OCI-LY7 (cell line): Measurements from ENCODE around the gene RNF25. TPM values are rescaled to one million over a fixed set of nuclear protein-coding genes. Genes with fewer than 3 reads are reported as not detected.

Source experiments
- BruUV-seq: library from RNA; stranded (reverse); fragments of 400-500 nt; replicated peaks from 2 replicates; lab custom pipeline; 2021; lab: Mats Ljungman, UMichigan
- CTCF ChIA-PET: fragments of 300-600 bp; sonication (Branson Sonifier 250); formaldehyde crosslinking; loops from one replicate; lab custom pipeline; 2022; ENCODE audit warnings: antibody characterized with exemption; ENCODE audit not compliant: unreplicated experiment; lab: Charles Lee
- POLR2A ChIA-PET: fragments of 300-600 bp; sonication (Branson Sonifier 250); formaldehyde crosslinking; loops from one replicate; lab custom pipeline; 2022; ENCODE audit warnings: antibody characterized with exemption; lab: Charles Lee
- DNase-seq: peaks from one replicate; pipeline ENCODE4 v3.0.0-alpha.2; 2015; ENCODE audit warnings: low spot score
- H2AFZ ChIP-seq: fragments of 200-600 bp; sonication (generic), shearing (Covaris generic); 2 replicates; pipeline ENCODE4 v1.6.1; 2014; ENCODE audit warnings: mild to moderate bottlenecking, antibody characterized with exemption, low read length, moderate library complexity
- H3K27ac ChIP-seq: fragments of 200-600 bp; sonication (generic); 2 replicates; pipeline ENCODE4 v1.5.1; 2014; ENCODE audit warnings: mixed run types, low read depth, mild to moderate bottlenecking, moderate library complexity, low read length, inconsistent platforms; ENCODE audit not compliant: poor library complexity, severe bottlenecking
- H3K36me3 ChIP-seq: fragments of 200-600 bp; sonication (generic); 2 replicates; pipeline ENCODE4 v1.6.1; 2014; ENCODE audit warnings: mild to moderate bottlenecking, antibody characterized with exemption, low read length, moderate library complexity, mixed read lengths; ENCODE audit not compliant: insufficient read depth
- H3K4me1 ChIP-seq: fragments of 200-600 bp; sonication (generic); 2 replicates; pipeline ENCODE4 v1.5.1; 2014; ENCODE audit warnings: mild to moderate bottlenecking, low read length; ENCODE audit not compliant: insufficient read depth, poor library complexity, severe bottlenecking
- H3K4me2 ChIP-seq: fragments of 200-600 bp; sonication (generic); 2 replicates; pipeline ENCODE4 v1.6.1; 2014; ENCODE audit warnings: mild to moderate bottlenecking, low read length
- H3K4me3 ChIP-seq: fragments of 200-600 bp; sonication (generic); 2 replicates; pipeline ENCODE4 v1.5.1; 2014; ENCODE audit warnings: mild to moderate bottlenecking, low read depth, low read length; ENCODE audit not compliant: poor library complexity, severe bottlenecking
- H3K79me2 ChIP-seq: fragments of 200-600 bp; sonication (generic); 2 replicates; pipeline ENCODE4 v1.6.1; 2016; ENCODE audit warnings: low read depth, mild to moderate bottlenecking, low read length, moderate library complexity, mixed read lengths; ENCODE audit not compliant: insufficient read depth
- H3K9me2 ChIP-seq: fragments of 200-600 bp; sonication (generic); 2 replicates; pipeline ENCODE4 v1.6.1; 2016; ENCODE audit warnings: mild to moderate bottlenecking, low read length, mixed read lengths; ENCODE audit not compliant: insufficient read depth
- H3K9me3 ChIP-seq: fragments of 200-600 bp; sonication (generic); 2 replicates; pipeline ENCODE4 v1.6.1; 2014; ENCODE audit warnings: mild to moderate bottlenecking, mixed run types, low read length, mixed read lengths
- H4K20me1 ChIP-seq: fragments of 200-600 bp; sonication (generic); 2 replicates; pipeline ENCODE4 v1.6.1; 2014; ENCODE audit warnings: mild to moderate bottlenecking, antibody characterized with exemption, low read length, moderate library complexity, mixed read lengths; ENCODE audit not compliant: insufficient read depth
- EZH2phosphoT487 ChIP-seq: fragments of 200-600 bp; sonication (generic); IDR thresholded peaks from 2 replicates; pipeline ENCODE4 v1.6.1; 2018; ENCODE audit warnings: low read depth, borderline replicate concordance, mild to moderate bottlenecking, mixed run types, antibody characterized with exemption, low read length, moderate library complexity, mixed read lengths
- intact Hi-C: fragments of 100-400 bp; cut with micrococcal nuclease; formaldehyde crosslinking; loops from one replicate; pipeline ENCODE4 v1.10.0; 2022; ENCODE audit not compliant: unreplicated experiment
- total RNA-seq, 2 experiments: library from RNA; depleted of rRNA in 1 of 2; stranded (reverse); fragments of >200 nt in 1 of 2; shearing (Covaris generic) in 1 of 2; gene quantifications; 2 replicates each; pipeline ENCODE4 v1.2.3, GENCODE V29; 2014 to 2022
- TF ChIP-seq, protein P1 (sequence below): fragments of 200-600 bp; sonication (generic); conservative IDR thresholded peaks from 2 replicates; pipeline ENCODE4 v1.5.1; 2014; ENCODE audit warnings: mild to moderate bottlenecking, antibody characterized with exemption, low read length, moderate library complexity, mixed read lengths

Gene RNF25
- total RNA-seq, 2 experiments from 2014 or later, result 24.0 to 25.8 TPM

DNA sequence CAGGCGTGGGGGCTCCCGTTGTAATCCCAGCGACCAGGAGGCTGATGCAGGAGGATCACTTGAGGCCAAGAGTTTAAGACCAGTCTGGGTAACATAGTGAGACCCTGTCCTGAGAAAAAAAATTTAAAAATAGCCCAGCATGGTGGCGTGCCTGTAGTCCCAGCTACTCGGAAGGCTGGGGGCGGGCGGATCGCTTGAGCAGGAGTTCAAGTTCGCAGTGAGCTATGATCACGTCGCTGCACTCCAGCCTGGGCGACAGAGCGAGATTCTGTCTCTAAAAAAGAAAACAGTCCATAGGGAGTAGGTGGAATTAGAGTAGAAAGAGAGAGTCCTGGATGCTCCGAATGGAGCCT lies 38.5 kb upstream of the RNF25 start:
- intact Hi-C loops, result loop anchor here (5.0 kb wide), 1 partner anchor 53 kb away; the partner anchor contains the start of genes BCS1L and ZNF142
- Histone ChIP-seq H3K36me3 (peaks cover 23% of the 10 kb centered on the region), H3K4me1 (peaks cover 25% of the 10 kb centered on the region), H2AFZ (peak overlapping the region; percentile 36; the same call in 1 of the 2 replicates), H3K79me2 (peaks cover 43% of the 10 kb centered on the region), H3K4me3 (no peak overlapping the region), H3K27ac (no peak overlapping the region), H3K9me2 (no peaks in the 10 kb centered on the region), H3K9me3 (no peaks in the 10 kb centered on the region), H3K4me2 (no peak overlapping the region), H4K20me1 (0 out of 2 replicates have a peak, but pooled peaks cover 5% of the 10 kb centered on the region)
- ChIA-PET POLR2A (interaction anchor here (0.8 to 1.0 kb wide), 2 partner anchors 12 kb away, joined by 3 read pairs; no protein-coding TSS in a partner anchor), CTCF (interaction anchor here (0.5 kb wide), 1 partner anchor 310 kb away, joined by 3 read pairs; the partner anchor contains the start of gene CTDSP1)
- no TSS peak for BruUV-seq
- DNase-seq, result no peak
- TF ChIP-seq EZH2phosphoT487, result no peak
- TF ChIP-seq, protein P1, sequence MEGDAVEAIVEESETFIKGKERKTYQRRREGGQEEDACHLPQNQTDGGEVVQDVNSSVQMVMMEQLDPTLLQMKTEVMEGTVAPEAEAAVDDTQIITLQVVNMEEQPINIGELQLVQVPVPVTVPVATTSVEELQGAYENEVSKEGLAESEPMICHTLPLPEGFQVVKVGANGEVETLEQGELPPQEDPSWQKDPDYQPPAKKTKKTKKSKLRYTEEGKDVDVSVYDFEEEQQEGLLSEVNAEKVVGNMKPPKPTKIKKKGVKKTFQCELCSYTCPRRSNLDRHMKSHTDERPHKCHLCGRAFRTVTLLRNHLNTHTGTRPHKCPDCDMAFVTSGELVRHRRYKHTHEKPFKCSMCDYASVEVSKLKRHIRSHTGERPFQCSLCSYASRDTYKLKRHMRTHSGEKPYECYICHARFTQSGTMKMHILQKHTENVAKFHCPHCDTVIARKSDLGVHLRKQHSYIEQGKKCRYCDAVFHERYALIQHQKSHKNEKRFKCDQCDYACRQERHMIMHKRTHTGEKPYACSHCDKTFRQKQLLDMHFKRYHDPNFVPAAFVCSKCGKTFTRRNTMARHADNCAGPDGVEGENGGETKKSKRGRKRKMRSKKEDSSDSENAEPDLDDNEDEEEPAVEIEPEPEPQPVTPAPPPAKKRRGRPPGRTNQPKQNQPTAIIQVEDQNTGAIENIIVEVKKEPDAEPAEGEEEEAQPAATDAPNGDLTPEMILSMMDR, result no peak

DNA sequence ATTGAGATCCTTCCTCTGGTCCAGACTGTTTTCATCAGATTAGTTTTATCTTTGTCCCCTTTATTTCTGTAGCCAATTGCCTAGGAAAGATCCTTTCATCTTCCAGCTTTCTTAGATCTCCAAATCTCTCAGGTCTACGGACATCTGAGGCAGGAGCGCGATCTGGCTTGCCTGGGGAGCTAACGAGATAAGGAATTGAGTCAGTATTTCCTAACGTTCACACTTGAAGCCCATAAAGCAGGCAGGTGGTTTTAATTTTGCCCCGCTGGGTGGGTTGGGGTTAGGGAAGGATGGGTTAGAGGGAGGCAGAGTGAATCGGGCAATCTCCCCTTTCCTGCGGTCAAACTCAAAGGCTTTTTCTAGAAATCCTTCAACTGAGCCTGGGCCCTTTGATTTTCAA lies 38.1 kb upstream of the RNF25 start:
- no peaks in the 10 kb centered on the region for H3K9me3 ChIP-seq
- H4K20me1 ChIP-seq, result 0 out of 2 replicates have a peak, but pooled peaks cover 5% of the 10 kb centered on the region
- peaks cover 39% of the 10 kb centered on the region for H3K79me2 ChIP-seq
- TF ChIP-seq, protein P1, result no peak
- peaks cover 19% of the 10 kb centered on the region for H3K36me3 ChIP-seq
- POLR2A ChIA-PET, result interaction anchor here (0.6 to 1.0 kb wide), 2 partner anchors 11 to 637 kb away, joined by 3 read pairs; no protein-coding TSS in a partner anchor
- intact Hi-C loops, result loop anchor here (5.0 kb wide), 1 partner anchor 53 kb away; the partner anchor contains the start of genes BCS1L and ZNF142
- CTCF ChIA-PET, result interaction anchor here (0.5 kb wide), 1 partner anchor 310 kb away, joined by 3 read pairs; the partner anchor contains the start of gene CTDSP1
- peak overlapping the region; percentile 36; the same call in 1 of the 2 replicates for H2AFZ ChIP-seq
- no peak overlapping the region for H3K4me2 ChIP-seq
- no TSS peak for BruUV-seq
- DNase-seq, result no peak
- no peak overlapping the region for H3K4me3 ChIP-seq
- no peaks in the 10 kb centered on the region for H3K9me2 ChIP-seq
- H3K4me1 ChIP-seq, result peaks cover 25% of the 10 kb centered on the region
- H3K27ac ChIP-seq, result no peak overlapping the region

DNA sequence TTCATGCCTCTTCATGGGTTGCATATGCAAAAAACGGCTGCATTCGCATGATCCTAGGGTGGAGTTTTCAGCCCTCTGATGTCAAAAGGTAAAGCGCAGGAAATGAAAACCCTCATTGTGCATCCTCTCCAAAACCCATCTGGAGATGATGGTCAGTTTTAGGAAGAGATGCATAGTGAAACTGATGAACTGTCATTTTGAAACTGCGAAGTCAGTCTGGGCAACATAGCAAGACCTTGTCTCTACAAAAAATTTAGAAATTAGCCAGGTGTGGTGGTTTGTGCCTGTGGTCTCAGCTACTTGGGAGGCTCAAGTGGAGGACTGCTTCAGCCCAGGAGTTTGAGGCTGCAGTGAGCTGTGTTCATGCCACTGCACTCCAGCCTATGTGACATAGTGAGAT lies 36.3 kb upstream of the RNF25 start:
- TF ChIP-seq, protein P1, result no peak
- TF ChIP-seq EZH2phosphoT487, result no peak
- Histone ChIP-seq H4K20me1 (no peaks in the 10 kb centered on the region), H3K27ac (no peak overlapping the region), H3K4me1 (peaks cover 13% of the 10 kb centered on the region), H3K79me2 (peaks cover 21% of the 10 kb centered on the region), H3K9me2 (no peaks in the 10 kb centered on the region), H3K4me3 (no peak overlapping the region), H3K36me3 (peaks cover 8% of the 10 kb centered on the region), H2AFZ (no peak overlapping the region), H3K9me3 (no peaks in the 10 kb centered on the region), H3K4me2 (no peak overlapping the region)
- intact Hi-C loops, result no loop called here
- ChIA-PET POLR2A (interaction anchor here (0.6 to 1.1 kb wide), 7 partner anchors 25 to 445 kb away, joined by 3 to 6 read pairs (median 4); partner anchors contain the start of genes RNF25 and STK36), CTCF (interaction anchor here (0.6 kb wide), 1 partner anchor 93 kb away, joined by 4 read pairs; no protein-coding TSS in a partner anchor)
- DNase-seq, result no peak
- BruUV-seq, result no TSS peak
